Measurements from ENCODE around the gene FHIT. TPM values are rescaled to one million over a fixed set of nuclear protein-coding genes. Genes with fewer than 3 reads are reported as not detected.

Gene FHIT
- total and polyA plus RNA-seq, 9 donors, result 5.1 to 11.8 (median 9.5) TPM

DNA sequence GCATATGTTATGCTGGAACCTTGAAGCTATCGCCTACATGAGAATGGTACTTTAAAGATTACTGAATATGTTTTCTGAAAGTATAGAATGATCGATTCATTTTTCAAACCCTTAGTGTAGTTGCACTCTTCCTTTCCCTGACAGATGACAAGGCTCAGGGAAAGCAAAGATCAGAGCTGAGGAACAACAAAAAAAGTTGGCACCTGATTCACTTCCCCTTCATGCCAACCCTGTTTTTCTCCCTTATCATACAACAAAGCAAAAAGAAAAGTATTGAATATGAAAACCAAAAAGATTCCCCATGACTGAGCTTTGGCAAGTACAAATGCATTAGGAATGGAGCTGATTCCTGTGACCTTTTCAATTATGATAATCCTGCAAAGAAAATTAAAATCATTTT is 1012.7 kb downstream of the FHIT start:
- 83 to 89% (median 89%) methylated on average over 2 of the region's 2 CpGs for WGBS, 3 donors
- Histone ChIP-seq H3K4me3 (no peak overlapping the region), H3K27ac (no peak overlapping the region), H3K27me3 (no peaks in the 10 kb centered on the region), H3K9me3 (no peaks in the 10 kb centered on the region), H3K4me1 (ENCODE audit: insufficient read depth) (no peaks in the 10 kb centered on the region), H3K36me3 (no peaks in the 10 kb centered on the region)
- TF ChIP-seq, protein P1, sequence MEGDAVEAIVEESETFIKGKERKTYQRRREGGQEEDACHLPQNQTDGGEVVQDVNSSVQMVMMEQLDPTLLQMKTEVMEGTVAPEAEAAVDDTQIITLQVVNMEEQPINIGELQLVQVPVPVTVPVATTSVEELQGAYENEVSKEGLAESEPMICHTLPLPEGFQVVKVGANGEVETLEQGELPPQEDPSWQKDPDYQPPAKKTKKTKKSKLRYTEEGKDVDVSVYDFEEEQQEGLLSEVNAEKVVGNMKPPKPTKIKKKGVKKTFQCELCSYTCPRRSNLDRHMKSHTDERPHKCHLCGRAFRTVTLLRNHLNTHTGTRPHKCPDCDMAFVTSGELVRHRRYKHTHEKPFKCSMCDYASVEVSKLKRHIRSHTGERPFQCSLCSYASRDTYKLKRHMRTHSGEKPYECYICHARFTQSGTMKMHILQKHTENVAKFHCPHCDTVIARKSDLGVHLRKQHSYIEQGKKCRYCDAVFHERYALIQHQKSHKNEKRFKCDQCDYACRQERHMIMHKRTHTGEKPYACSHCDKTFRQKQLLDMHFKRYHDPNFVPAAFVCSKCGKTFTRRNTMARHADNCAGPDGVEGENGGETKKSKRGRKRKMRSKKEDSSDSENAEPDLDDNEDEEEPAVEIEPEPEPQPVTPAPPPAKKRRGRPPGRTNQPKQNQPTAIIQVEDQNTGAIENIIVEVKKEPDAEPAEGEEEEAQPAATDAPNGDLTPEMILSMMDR (IDR thresholded peaks at IDR 0.05), result no peak
- TF ChIP-seq POLR2A (IDR thresholded peaks at IDR 0.05), result no peak
- no peak for TF ChIP-seq EP300 (IDR thresholded peaks at IDR 0.05)
- no peak for DNase-seq
- intact Hi-C loops (cut with DNase I), result no loop called here

DNA sequence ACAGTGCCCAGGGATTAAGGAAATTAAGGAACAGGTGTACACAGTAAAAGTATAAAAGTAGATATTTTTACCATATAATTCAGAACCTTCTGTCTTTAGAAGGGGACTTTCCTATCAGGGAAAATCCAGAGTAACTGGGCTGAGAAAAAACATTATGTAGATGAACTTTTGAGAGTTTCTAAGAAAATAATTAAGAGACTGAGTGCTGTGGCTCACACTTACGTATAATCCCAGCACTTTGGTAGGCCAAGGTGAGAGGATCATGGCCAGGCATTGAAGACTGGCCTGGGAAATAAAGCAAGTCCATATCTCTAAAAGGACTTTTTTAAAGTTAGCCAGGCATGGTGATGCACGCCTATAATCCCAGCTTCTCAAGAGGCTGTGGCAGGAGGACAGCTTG is 1021.8 kb downstream of the FHIT start:
- WGBS, 3 donors, result 94 to 95% (median 95%) methylated on average over 2 of the region's 2 CpGs
- Histone ChIP-seq H3K27ac (no peak overlapping the region), H3K9me3 (no peaks in the 10 kb centered on the region), H3K36me3 (no peaks in the 10 kb centered on the region), H3K27me3 (no peaks in the 10 kb centered on the region), H3K4me3 (no peak overlapping the region), H3K4me1 (ENCODE audit: insufficient read depth) (peaks cover 1% of the 10 kb centered on the region)
- DNase-seq, result no peak
- intact Hi-C loops (cut with DNase I), result no loop called here
- TF ChIP-seq, protein P1 (IDR thresholded peaks at IDR 0.05), result no peak
- TF ChIP-seq POLR2A (IDR thresholded peaks at IDR 0.05) (no peak), EP300 (IDR thresholded peaks at IDR 0.05) (no peak)

DNA sequence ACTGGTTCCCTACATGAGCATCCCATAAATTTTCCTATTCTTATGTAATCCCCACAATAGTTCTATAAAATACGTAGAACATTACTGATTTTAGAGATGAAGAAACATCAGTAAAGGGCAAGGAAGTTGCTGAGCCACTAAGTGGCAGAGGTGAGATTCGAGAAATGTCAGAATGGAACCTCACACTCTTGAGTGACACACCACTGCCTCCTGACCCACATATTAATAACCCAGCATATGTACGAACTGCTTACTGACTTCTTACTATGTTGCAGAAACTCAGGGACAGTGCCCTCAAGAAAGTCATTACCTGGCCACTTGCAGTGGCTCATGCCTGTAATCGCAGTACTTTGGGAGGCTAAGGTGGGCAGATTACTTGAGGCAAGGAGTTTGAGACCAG is 1022.4 kb downstream of the FHIT start:
- Histone ChIP-seq H3K27ac (no peak overlapping the region), H3K4me1 (ENCODE audit: insufficient read depth) (peaks cover 1% of the 10 kb centered on the region), H3K4me3 (no peak overlapping the region), H3K36me3 (no peaks in the 10 kb centered on the region), H3K9me3 (no peaks in the 10 kb centered on the region), H3K27me3 (no peaks in the 10 kb centered on the region)
- intact Hi-C loops (cut with DNase I), result no loop called here
- WGBS, 3 donors, result 76 to 96% (median 81%) methylated on average over 4 of the region's 4 CpGs
- no peak for DNase-seq
- no peak for TF ChIP-seq EP300 (IDR thresholded peaks at IDR 0.05)
- TF ChIP-seq, protein P1 (IDR thresholded peaks at IDR 0.05), result no peak

DNA sequence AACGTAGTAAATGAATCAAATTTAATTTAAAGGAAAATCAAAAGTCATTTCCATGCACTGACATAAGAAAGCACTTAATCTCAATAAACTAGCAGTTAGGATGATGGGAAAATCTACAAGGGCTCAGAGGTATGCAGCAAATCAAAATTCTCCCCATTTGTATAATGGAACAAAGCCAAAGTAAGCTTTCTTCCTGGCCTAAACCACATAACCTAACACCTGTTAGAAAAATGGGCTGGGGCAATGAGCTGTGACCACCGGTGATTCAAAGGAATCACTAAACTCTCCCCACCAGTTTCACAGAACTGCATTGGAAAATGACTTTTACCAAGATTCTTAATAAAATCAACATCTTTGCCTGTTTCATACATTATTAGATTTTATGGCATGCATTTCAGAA is 1024.3 kb downstream of the FHIT start:
- Histone ChIP-seq H3K4me1 (ENCODE audit: insufficient read depth) (peaks cover 1% of the 10 kb centered on the region), H3K4me3 (no peak overlapping the region), H3K36me3 (no peaks in the 10 kb centered on the region), H3K9me3 (no peaks in the 10 kb centered on the region), H3K27ac (no peak overlapping the region), H3K27me3 (no peaks in the 10 kb centered on the region)
- DNase-seq, result no peak
- intact Hi-C loops (cut with DNase I), result no loop called here
- TF ChIP-seq, protein P1 (IDR thresholded peaks at IDR 0.05), result no peak
- TF ChIP-seq EP300 (IDR thresholded peaks at IDR 0.05), result no peak
- TF ChIP-seq POLR2A (IDR thresholded peaks at IDR 0.05), result no peak
- 68 to 86% (median 81%) methylated on average over 2 of the region's 2 CpGs for WGBS, 3 donors

DNA sequence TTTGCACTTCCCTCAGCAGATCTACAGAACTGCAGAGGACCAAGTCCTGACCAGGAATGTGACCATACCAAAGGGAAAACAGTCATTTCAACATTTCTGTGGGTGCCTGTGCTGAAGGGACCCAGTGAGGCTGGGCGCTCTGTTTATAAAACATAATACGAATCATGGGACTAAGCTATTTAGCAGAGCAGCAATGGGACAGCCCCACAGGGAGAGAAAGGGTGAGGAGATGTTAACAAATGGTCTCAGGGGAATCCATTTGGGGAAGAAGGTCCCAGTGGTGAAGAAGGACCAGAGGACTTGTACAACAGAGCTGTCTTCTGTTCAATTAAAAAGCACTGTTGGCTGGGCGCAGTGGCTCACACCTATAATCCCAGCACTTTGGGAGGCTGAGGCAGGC is 1025.4 kb downstream of the FHIT start:
- DNase-seq, result no peak
- intact Hi-C loops (cut with DNase I), result no loop called here
- Histone ChIP-seq H3K27ac (no peak overlapping the region), H3K36me3 (no peaks in the 10 kb centered on the region), H3K27me3 (no peaks in the 10 kb centered on the region), H3K4me1 (ENCODE audit: insufficient read depth) (peaks cover 1% of the 10 kb centered on the region), H3K9me3 (no peaks in the 10 kb centered on the region), H3K4me3 (no peak overlapping the region)
- TF ChIP-seq, protein P1 (IDR thresholded peaks at IDR 0.05), result no peak
- TF ChIP-seq POLR2A (IDR thresholded peaks at IDR 0.05), result no peak
- no peak for TF ChIP-seq EP300 (IDR thresholded peaks at IDR 0.05)
- 89 to 94% (median 94%) methylated on average over 3 of the region's 3 CpGs for WGBS, 3 donors

Measured in ovary (tissue), 9 donors.